Measurements from ENCODE around the gene FRMD4A.

The FRMD4A gene

GRCh38 chr10:13642293-13642692 lies 688.4 kb downstream of the FRMD4A start:
- TF ChIP-seq MAX (IDR thresholded peaks at IDR 0.05) (no peak), CREB1 (IDR thresholded peaks at IDR 0.05; ENCODE audit: low read depth) (no peak), YY1 (IDR thresholded peaks at IDR 0.05; ENCODE audit: low read depth) (no peak), TEAD4 (IDR thresholded peaks at IDR 0.05) (no peak), NFIC (IDR thresholded peaks at IDR 0.05) (no peak), TAF1 (IDR thresholded peaks at IDR 0.05; ENCODE audit: low read depth) (no peak), EGR1 (IDR thresholded peaks at IDR 0.05) (no peak), ZBTB7A (IDR thresholded peaks at IDR 0.05; ENCODE audit: low read depth) (no peak), RAD21 (IDR thresholded peaks at IDR 0.05; ENCODE audit: low read depth) (no peak), CEBPB (IDR thresholded peaks at IDR 0.05) (no peak), USF1 (IDR thresholded peaks at IDR 0.05) (no peak), TCF12 (IDR thresholded peaks at IDR 0.05; ENCODE audit: low read depth) (no peak), REST (IDR thresholded peaks at IDR 0.05; ENCODE audit: low read depth) (no peak), EP300 (IDR thresholded peaks at IDR 0.05; ENCODE audit: borderline replicate concordance) (no peak), FOXM1 (IDR thresholded peaks at IDR 0.05; ENCODE audit: borderline replicate concordance, low read depth) (no peak)

GRCh38 chr10:13637894-13638293 lies 692.8 kb downstream of the FRMD4A start:
- TF ChIP-seq EGR1 (IDR thresholded peaks at IDR 0.05) (no peak), RAD21 (IDR thresholded peaks at IDR 0.05; ENCODE audit: low read depth) (no peak)

- TF ChIP-seq EGR1 (IDR thresholded peaks at IDR 0.05) (no peak), CEBPB (IDR thresholded peaks at IDR 0.05) (no peak), TCF12 (IDR thresholded peaks at IDR 0.05; ENCODE audit: low read depth) (no peak), TAF1 (IDR thresholded peaks at IDR 0.05; ENCODE audit: low read depth) (no peak), REST (IDR thresholded peaks at IDR 0.05; ENCODE audit: low read depth) (no peak), YY1 (IDR thresholded peaks at IDR 0.05; ENCODE audit: low read depth) (no peak), MAX (IDR thresholded peaks at IDR 0.05) (no peak), RAD21 (IDR thresholded peaks at IDR 0.05; ENCODE audit: low read depth) (no peak), USF1 (IDR thresholded peaks at IDR 0.05) (no peak), ZBTB7A (IDR thresholded peaks at IDR 0.05; ENCODE audit: low read depth) (no peak), FOXM1 (IDR thresholded peaks at IDR 0.05; ENCODE audit: borderline replicate concordance, low read depth) (no peak)
These were observed 693.3 kb downstream of the FRMD4A start for GRCh38 chr10:13637303-13637856.

- TF ChIP-seq MAX (IDR thresholded peaks at IDR 0.05) (no peak), NFIC (IDR thresholded peaks at IDR 0.05) (no peak), CREB1 (IDR thresholded peaks at IDR 0.05; ENCODE audit: low read depth) (no peak), TEAD4 (IDR thresholded peaks at IDR 0.05) (no peak)
These were observed 693.9 kb downstream of the FRMD4A start for GRCh38 chr10:13636776-13637175.

- TF ChIP-seq FOXM1 (IDR thresholded peaks at IDR 0.05; ENCODE audit: borderline replicate concordance, low read depth) (no peak), EP300 (IDR thresholded peaks at IDR 0.05; ENCODE audit: borderline replicate concordance) (no peak)
These were observed 696.5 kb downstream of the FRMD4A start for GRCh38 chr10:13634207-13634606.

- TF ChIP-seq CREB1 (IDR thresholded peaks at IDR 0.05; ENCODE audit: low read depth) (no peak), USF1 (IDR thresholded peaks at IDR 0.05) (no peak), TCF12 (IDR thresholded peaks at IDR 0.05; ENCODE audit: low read depth) (no peak), EGR1 (IDR thresholded peaks at IDR 0.05) (no peak), EP300 (IDR thresholded peaks at IDR 0.05; ENCODE audit: borderline replicate concordance) (no peak), FOXM1 (IDR thresholded peaks at IDR 0.05; ENCODE audit: borderline replicate concordance, low read depth) (no peak), RAD21 (IDR thresholded peaks at IDR 0.05; ENCODE audit: low read depth) (no peak), CEBPB (IDR thresholded peaks at IDR 0.05) (no peak), NFIC (IDR thresholded peaks at IDR 0.05) (no peak), REST (IDR thresholded peaks at IDR 0.05; ENCODE audit: low read depth) (no peak), ZBTB7A (IDR thresholded peaks at IDR 0.05; ENCODE audit: low read depth) (no peak), TAF1 (IDR thresholded peaks at IDR 0.05; ENCODE audit: low read depth) (no peak), MAX (IDR thresholded peaks at IDR 0.05) (no peak), TEAD4 (IDR thresholded peaks at IDR 0.05) (no peak), YY1 (IDR thresholded peaks at IDR 0.05; ENCODE audit: low read depth) (no peak)
These were observed 697.0 kb downstream of the FRMD4A start for GRCh38 chr10:13633689-13634088.

Measured in Ishikawa (cell line).